Measurements from ENCODE around the gene PLAC8. TPM values are rescaled to one million over a fixed set of nuclear protein-coding genes. Genes with fewer than 3 reads are reported as not detected.

Gene PLAC8
- total and polyA plus RNA-seq, 2 of the 8 experiments (the other 6 are each of a cell fraction or from before 2014, with no cell fraction given): 0.98 to 1.1 TPM

DNA sequence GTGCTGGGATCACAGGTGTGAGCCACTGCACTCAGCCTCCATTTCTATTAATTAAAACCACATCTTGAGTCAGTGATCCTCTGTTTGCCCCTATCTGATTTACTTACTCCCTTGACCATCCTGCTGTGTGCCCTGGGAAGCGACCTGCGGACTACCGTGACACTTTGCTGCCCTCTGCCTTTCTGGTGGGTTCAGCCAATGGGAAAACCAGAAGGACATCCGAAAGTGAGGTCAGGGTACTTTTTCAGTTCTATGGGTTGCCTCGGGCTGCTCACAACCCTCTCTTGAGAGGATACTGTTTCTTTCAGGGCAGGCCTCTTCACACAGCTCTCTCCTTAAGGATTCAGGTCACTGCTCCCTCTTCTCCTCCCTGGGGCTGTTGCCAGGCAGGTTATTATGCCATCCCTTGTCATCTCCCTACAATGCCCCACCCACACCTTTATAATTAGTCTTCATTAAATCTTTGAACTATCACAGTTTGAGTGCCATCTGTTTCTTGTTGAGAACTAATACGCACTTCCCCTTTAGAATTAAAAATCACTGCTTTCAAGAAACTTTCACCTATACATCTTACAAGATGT is 21.4 kb downstream of the PLAC8 start:
- no peak overlapping the region for H2BK15ac ChIP-seq (ENCODE audit: low read length)
- H4K91ac ChIP-seq (replicated peaks; ENCODE audit: insufficient read length, low read length): no peak overlapping the region
- no peaks in the 10 kb centered on the region for H3K9me3 ChIP-seq (ENCODE audit: insufficient read depth in 2 of 2, low read depth in 1 of 2, low read length in 1 of 2)
- no peaks in the 10 kb centered on the region for H3K79me1 ChIP-seq (ENCODE audit: low read depth, low read length)
- no peaks in the 10 kb centered on the region for H3K23me2 ChIP-seq (ENCODE audit: low read depth, low read length)
- no peaks in the 10 kb centered on the region for H3K27me3 ChIP-seq (replicated peaks in 1 of 4; ENCODE audit: control insufficient read depth in 3 of 4, extremely low read depth in 1 of 4, insufficient read depth in 3 of 4, low read length in 3 of 4)
- no peak overlapping the region for H2BK5ac ChIP-seq (ENCODE audit: low read depth, low read length)
- WGBS, 2 experiments (ENCODE audit: extremely low coverage in 1 of 2, insufficient coverage in 1 of 2, insufficient read length in 1 of 2, insufficient replicate concordance in 2 of 2, low coverage in 1 of 2, low lambda C conversion rate in 2 of 2, missing lambda C conversion rate in 1 of 2): 59% methylated on average over 6 of the region's 6 CpGs; no CpG with 5 or more reads in 1 of the 2 experiments
- no peaks in the 10 kb centered on the region for H4K20me1 ChIP-seq (replicated peaks in 1 of 2; ENCODE audit: control insufficient read depth in 1 of 2, insufficient read depth in 2 of 2, low read length in 2 of 2)
- H2BK20ac ChIP-seq (ENCODE audit: low read length): no peak overlapping the region
- no peak overlapping the region for H4K5ac ChIP-seq (ENCODE audit: insufficient read length, low read depth, low read length)
- DNase-seq (ENCODE audit: low read depth in 1 of 2, low spot score in 2 of 2): no peak
- no peak overlapping the region for H3K27ac ChIP-seq (ENCODE audit: low read depth, low read length)
- no peak overlapping the region for H3K23ac ChIP-seq (ENCODE audit: insufficient read length)
- TF ChIP-seq RFX5 (IDR thresholded peaks at IDR 0.05; ENCODE audit: borderline replicate concordance, low read depth, low read length) (peak; percentile 61; the same call in 1 of the 2 replicates), KDM1A (IDR thresholded peaks at IDR 0.05; ENCODE audit: borderline replicate concordance, low read length) (no peak), CEBPB (IDR thresholded peaks at IDR 0.05; ENCODE audit: low read depth, low read length) (peak; percentile 34; the same call in 1 of the 2 replicates), CTCF (IDR thresholded peaks at IDR 0.05; ENCODE audit: control extremely low read depth in 1 of 3, insufficient read depth in 1 of 3, low read depth in 1 of 3, low read length in 3 of 3) (peak; percentile 55 to 63 (median 62)), RAD21 (IDR thresholded peaks at IDR 0.05 in 1 of 2, conservative IDR thresholded peaks at IDR 0.05 in 1 of 2; ENCODE audit: low read depth in 2 of 2, low read length in 2 of 2) (peak; percentile 74 to 80), CBX5 (IDR thresholded peaks at IDR 0.05; ENCODE audit: low read depth, low read length) (no peak)
- H2BK120ac ChIP-seq (replicated peaks; ENCODE audit: low read depth, low read length): no peak overlapping the region
- H3K4me1 ChIP-seq (replicated peaks in 1 of 4; ENCODE audit: control insufficient read depth in 3 of 4, insufficient read depth in 4 of 4, low read length in 3 of 4): no peaks in the 10 kb centered on the region
- H3K4me3 ChIP-seq (ENCODE audit: extremely low read depth in 1 of 4, insufficient read depth in 2 of 4, low read depth in 3 of 4, low read length in 4 of 4): no peak overlapping the region
- ChIA-PET POLR2A (ENCODE audit: partially characterized antibody) (interaction anchor here (0.6 to 1.0 kb wide), 2 partner anchors 17 to 1005 kb away, joined by 5 read pairs; no protein-coding TSS in a partner anchor), CTCF (ENCODE audit: partially characterized antibody) (interaction anchor here (0.9 to 2.1 kb wide), 10 partner anchors 7 to 187 kb away, joined by 3 to 6 read pairs (median 3); no protein-coding TSS in a partner anchor)
- H3K18ac ChIP-seq (ENCODE audit: extremely low read depth, low read length): no peak overlapping the region
- H3K4me2 ChIP-seq (ENCODE audit: insufficient read depth in 1 of 2, low read depth in 2 of 2, low read length in 2 of 2): no peak overlapping the region
- no peak overlapping the region for H3K56ac ChIP-seq (replicated peaks; ENCODE audit: insufficient read length, low read depth, low read length)
- H3K79me2 ChIP-seq (ENCODE audit: control insufficient read depth in 1 of 2, insufficient read depth in 2 of 2, low read length in 2 of 2): no peaks in the 10 kb centered on the region
- H3K4ac ChIP-seq (replicated peaks; ENCODE audit: insufficient read length, low read depth, low read length): no peak overlapping the region
- H2AFZ ChIP-seq (ENCODE audit: low read length): peak overlapping the region; percentile 26; the same call in 1 of the 2 replicates
- H2AK5ac ChIP-seq (ENCODE audit: low read depth, low read length): no peak overlapping the region
- H2BK12ac ChIP-seq (ENCODE audit: low read depth, low read length): no peak overlapping the region
- no peaks in the 10 kb centered on the region for H3K36me3 ChIP-seq (ENCODE audit: control insufficient read depth in 2 of 4, insufficient read depth in 4 of 4, low read length in 3 of 4)
- H4K8ac ChIP-seq (ENCODE audit: extremely low read depth, insufficient read depth, low read length): no peak overlapping the region
- H3K9ac ChIP-seq (replicated peaks in 1 of 4; ENCODE audit: extremely low read depth in 1 of 4, low read depth in 3 of 4, low read length in 3 of 4): no peak overlapping the region
- H3K14ac ChIP-seq (ENCODE audit: insufficient read length): no peak overlapping the region
- peak; percentile 76 for FAIRE-seq
